ENCODE data around the gene CDH13.

Gene CDH13

DNA sequence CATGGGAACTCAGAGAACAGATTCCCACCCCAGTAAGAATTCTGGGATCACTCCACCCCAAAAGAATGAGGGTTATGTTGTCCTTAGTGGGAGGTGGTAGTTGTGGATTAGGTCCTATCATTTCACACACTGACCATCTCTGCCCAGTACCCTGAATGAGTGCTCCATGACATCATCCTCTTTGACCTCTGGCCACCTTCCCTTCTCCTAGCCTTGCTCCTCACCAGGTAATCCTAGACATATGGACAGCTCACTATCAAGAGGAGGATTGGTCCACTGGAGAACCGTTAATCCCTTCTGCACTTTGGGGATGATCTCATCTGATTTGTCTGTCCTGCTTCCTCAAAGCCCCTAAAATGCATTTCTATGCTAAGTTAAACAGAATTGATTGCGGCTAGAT, 642.8 kb downstream of the CDH13 start:
- no peak for DNase-seq

DNA sequence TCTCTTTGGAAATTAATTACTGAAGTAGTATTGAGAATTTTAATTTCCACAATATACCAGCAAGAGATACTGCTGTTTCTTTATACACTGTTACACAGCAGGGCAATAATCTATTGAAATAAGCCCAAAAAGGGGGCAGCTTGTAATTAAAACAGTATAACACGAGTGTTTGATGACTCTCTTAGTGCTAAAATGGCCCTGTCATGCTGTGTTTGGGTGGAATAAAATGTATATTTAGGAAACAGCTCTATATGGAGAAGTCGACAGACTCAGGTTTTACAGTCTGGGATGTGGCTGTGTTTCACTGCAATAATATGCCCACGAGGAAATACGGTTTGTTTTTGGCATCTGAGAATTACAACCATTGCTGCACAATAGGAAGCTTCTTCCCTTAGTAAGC, 643.3 kb downstream of the CDH13 start:
- DNase-seq, result no peak

DNA sequence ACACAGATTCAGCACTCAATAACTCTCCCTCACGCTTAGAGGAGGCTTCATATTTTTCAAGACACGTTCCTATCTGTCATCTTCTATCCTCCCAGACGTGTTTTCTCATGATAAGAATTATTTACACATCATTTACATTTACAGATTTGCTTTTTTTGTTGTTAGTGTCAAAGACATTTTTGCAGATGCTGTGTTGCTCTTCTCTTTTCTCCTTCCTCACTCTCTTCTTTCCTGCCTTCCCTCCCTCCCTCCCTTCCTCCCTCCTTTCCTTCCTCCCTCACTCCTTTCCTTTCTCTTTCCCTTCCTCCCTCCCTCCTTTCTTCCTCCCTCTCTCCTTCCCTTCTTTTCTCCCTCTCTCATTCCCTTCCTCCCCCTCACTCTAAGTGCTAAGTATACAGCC, 643.9 kb downstream of the CDH13 start:
- DNase-seq, result no peak

DNA sequence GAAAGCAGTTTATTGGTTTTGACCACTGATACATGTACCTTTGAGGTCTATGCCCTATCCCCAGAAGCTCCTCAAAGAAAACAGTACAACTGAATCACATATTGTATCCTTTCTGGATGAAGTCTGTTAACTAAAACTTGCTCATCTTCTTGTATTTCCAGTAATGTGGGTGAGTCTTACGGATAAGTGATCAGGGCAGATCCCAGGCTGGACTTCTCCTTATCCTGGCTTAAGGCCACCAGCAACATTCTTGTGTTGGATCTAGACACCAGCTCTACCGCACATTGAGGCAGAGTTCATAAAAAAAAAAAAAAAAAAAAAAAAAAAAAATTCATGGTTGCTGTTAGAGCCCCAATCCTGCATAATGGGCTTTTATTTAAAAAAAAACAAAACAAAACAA, 644.4 kb downstream of the CDH13 start:
- DNase-seq, result no peak

DNA sequence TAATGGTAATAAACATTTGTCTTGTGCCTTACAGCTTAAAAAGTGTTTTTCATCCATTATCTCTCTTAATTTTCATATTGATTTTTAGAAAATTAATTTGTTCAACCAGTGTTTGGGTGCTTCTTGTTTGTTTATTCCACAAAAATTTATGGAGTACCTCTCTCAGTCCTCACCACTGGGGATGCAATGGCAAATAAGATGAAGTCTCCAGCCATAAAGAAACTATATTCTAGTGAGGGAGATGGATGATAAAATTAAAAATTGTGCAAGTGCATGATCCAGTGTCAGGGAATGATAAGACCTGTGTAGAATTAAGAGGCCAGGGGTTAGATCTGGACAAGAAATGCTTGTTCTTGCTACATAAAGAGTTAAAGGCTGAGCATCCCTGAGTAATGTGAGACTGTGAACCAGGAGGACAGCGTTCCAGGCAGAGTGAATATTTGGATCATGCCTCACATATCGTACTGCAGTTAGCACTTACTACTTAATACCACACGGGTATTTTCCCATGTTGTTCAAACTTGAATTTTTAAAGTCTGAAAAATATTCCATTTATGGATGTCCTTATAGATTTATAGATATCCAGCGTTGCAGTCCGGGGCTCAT, 645.3 kb downstream of the CDH13 start:
- no peak for DNase-seq

DNA sequence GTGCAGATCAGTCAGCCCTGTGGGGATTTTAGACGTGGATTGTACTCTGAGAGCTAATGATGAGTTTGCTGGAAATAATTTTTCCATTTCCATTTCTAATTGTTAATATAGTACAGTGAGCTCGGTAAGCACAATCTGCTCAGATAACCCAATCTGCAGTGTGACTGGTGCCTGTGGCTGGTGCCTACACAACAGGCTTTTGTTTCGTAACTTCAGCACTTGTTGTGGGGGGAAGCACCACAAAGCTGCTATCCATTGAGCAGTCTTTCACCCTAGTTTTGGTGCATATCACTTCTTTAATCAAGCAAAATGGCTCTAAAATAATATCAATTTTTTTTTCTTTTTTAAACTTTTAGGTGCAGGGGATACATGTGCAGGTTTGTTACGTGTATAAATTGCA, 646.1 kb downstream of the CDH13 start:
- no peak for DNase-seq

DNA sequence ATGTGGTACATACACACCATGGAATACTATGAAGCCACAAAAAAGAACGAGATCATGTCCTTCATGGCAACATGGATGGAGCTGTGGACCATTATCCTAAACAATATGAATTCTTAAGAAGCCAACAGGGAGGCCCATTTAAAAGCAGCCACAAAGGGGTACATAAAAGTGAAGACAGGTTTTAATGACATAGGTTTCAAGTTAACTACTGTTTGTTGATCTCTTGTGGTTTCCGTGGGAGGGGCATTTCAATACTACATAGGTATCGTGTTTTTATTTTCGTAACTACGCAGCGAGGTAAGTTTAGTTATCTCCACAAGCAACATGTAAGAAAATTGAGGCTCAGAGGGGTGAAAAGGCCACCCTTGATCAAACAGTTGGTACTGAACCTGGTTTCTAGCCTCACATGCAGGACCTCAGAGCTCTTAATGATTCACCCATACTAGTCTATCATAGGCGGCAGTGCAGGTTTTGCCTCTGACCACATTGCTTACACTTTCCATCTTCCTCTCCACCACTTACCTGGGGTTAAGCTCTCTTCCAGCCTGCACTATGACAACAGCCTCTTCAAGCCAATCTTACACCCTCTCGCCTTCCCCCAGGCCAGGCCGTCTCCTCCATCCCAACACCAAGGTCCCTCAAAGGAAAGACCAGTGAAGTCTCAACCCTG, 646.9 kb downstream of the CDH13 start:
- no peak for DNase-seq

DNA sequence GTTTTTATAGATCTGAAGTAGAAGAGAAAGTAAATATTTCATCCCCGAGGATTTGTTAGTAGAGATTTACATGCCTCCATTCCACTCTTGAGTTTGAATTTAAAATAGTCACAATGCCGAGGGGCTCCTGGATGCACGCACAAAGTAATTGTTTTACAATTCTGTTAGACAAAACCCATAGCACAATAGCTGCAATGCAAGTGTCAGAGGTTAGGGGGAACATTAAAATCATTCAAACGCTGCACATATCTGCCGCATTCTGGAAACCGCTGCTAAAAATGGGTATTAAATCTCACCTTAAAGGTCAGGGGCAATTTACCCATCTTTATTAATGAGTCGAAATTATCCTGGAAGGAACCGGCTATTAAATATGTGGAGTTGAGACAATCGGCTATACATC, 652.5 kb downstream of the CDH13 start:
- no peak for DNase-seq

DNA sequence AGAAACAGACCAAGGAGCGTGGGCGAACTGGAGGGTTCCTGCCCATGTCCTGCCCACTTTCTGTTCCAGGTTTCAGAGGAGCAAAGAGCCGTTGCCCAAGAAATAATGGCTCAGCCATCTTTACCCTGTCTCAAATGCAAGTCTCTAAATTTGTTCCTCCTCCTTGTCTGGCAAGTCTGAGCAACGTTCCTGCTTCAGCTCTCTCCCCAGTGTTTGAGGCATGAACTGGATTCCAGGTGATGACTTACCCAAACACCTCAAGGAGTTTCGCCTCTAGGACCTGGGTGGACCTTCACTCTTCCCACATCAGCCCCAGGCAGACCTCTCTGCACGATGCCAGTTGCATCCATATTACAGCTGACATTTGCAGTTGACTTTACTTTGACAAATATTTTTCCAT, 659.2 kb downstream of the CDH13 start:
- no peak for DNase-seq

DNA sequence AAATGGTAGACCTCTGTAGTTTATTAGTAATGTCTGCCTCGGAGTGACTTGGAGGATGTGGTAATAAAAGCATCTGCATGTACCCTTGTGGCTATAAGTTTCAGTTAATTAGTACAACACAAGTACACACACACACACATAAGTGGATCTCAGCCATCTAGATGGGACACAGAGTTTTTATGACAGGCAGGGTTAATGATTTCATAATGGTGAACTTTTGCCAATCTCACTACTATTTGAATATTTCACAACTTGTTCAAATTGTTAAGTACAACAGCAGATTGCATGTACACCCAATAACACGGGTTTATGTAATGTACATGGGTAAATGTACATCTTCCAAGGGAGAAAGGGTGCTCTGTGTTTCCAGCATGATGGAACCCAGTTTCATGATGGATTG, 669.7 kb downstream of the CDH13 start:
- DNase-seq, result no peak

DNA sequence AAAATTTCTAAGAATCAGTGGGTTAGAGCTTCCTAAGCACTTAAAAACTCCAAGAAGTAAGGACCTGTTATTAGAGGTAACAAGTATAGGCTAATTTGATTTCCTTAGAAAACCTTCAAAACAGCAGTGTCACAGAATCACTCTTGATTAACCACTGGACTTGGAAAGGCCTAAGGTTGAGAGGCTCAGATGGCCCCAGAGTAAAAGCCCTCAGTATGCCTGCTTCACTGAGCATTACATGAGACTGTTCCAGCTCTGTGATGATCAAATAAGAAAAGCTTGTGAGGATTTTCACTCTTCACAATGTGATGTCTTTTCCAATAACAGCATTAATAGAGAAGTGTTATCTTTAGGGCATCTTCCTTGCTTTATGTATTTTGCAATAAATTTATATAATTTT, 671.8 kb downstream of the CDH13 start:
- DNase-seq, result no peak

DNA sequence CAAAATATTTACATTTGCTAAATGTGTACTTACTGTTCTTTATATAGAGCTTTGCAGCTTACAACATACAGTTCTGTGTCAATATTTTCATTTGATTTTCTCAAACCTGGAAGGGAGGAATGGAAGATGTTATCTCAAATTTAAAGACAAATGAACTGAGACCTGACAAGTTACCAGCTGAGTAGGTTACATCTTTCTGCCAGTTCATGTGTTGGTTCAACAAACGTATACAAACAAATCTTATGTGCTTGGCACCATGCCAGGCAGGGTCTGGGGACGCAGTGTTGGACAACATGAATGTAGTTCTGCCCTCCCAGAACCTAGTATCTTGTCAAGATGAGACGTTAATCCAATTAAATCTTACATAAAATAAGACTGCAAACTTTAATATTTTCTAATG, 673.6 kb downstream of the CDH13 start:
- no peak for DNase-seq

DNA sequence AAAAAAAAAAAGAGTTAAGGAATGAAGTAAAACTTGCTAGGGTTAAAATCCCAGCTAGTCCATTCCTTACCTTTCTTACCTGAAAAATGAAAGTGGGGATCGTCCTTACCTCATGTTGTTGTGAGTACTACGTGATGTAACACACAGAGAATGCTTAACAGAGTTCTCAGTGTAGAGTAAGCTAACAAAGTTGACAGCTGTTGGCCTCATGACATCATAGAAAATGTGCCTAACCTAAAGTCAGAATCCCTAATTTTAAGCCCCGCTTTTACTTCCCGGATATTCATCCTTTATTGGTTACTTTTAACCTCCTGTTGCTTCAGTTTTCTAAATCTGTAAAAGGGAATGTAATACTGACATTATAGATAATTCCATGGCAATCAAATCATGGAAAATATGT, 675.2 kb downstream of the CDH13 start:
- no peak for DNase-seq

DNA sequence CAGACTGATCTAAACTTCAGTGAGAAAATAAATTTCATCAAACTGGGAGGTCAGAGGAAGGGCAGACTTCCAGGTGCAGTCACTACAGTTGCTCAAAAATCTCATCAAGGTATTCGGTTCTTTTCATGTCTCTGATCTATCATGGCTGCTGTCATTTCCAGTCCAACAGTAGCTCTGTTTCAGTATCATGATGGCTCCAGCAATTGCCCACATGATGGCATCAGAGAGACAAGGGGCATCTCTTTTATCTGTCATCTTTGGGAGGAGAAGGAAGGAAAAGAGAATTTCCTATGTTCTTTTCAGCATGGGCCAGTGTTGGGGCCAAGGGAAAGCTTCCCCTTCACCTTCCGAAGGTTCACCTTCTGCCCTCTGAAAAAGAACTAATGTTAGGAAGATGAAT, 676.1 kb downstream of the CDH13 start:
- DNase-seq, result no peak

DNA sequence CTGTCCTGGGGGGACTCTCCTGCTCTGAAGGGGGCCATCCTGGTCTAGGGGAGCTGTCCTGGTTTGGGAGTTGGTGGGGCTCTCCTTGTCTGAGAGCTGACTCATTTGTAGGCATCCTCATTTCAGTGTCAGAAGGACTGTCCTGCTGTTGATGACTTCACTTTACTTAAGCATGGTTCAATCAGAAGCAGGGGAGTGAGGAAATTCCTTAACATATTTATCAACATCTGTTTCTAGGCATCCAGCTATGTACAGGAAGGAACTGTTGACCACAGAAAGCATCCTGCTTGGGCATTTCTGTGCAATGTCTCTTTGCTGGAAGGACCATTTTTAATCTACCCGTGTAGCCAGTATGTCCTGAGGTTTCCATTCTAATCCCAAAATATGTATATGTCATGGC, 678.3 kb downstream of the CDH13 start:
- DNase-seq, result no peak

DNA sequence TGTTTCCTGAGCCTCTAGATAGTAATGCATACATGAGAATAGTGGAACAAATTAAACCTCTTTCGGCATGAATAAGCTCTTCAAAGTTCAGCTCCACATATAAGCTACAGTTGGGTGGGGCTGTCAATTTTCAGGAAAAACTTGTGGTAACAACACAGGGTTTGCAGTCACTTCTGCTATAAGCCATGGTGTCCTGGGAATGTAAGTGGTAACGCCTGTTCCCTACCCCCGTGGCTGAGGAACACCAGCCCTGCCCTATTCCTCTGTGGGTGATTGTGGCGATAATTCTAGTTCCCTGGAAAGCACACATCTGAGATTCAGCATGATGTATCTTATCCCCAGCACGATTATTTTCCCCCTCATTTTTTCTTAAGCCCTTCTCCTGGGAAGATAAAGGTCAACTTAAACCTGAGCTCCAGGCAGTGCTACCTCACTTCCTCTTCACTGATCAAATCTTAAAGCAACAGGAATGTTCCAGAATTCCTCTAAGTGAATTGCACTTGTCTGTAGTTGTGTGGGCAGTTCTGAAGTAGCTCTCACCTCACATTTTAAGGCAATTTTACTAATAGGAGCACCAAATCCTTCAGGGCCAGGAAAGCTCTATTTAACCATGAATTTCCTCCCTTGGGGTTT, 680.3 kb downstream of the CDH13 start:
- no peak for DNase-seq

DNA sequence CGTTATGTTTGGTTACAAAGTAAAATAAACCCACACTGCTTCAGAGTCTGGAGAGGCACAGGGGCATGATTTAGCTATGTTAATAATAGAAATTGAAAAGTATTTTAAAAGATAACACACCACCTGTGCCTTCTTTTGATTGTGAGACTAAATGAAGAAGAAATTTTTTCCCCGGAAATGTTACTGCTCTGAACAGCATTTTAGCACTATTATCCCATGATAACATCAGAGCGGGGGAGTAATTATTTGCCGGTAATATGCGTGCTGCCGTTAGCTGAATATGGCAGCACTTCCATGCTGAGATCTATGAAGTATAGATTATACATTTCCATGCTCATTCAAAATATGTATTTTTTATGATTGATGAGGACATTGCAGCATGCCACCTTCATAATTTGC, 680.8 kb downstream of the CDH13 start:
- no peak for DNase-seq

DNA sequence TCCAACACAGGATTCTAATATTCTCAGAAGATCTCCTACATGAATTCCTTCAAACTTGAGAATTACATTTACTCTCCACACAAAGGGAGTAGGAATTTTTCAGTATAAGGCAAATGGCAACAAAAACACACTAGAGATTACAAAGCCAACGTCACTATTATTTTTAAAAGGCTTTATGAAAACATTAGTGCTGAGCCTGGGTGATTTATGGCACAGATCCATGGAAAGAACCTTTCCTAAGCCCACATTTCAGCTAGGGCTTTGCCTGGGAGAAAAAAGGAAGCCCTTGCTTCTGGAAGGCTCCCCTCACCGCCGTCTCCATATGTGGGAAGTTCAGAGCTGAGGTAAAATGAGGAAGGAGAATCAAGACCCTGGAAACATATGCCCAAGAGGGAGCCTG, 681.6 kb downstream of the CDH13 start:
- no peak for DNase-seq

DNA sequence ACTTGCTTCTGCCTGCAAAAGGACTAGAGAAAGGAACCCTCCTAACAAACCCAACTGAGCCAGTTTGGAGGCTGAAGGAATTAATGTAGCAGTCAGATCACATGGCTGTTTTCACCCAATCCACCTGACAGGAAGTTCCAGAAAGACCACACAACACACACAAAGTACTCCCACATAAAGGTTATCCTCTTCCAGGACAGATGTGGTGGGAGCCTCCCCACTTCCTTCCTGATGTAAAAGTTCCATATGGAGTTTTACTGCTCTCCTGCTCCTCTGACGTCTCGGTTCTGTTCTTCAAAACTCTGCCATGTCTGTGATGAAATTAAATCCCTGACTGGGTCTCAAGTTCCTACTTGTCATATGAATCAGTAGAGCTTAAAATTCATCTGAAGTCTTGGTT, 684.0 kb downstream of the CDH13 start:
- no peak for DNase-seq

DNA sequence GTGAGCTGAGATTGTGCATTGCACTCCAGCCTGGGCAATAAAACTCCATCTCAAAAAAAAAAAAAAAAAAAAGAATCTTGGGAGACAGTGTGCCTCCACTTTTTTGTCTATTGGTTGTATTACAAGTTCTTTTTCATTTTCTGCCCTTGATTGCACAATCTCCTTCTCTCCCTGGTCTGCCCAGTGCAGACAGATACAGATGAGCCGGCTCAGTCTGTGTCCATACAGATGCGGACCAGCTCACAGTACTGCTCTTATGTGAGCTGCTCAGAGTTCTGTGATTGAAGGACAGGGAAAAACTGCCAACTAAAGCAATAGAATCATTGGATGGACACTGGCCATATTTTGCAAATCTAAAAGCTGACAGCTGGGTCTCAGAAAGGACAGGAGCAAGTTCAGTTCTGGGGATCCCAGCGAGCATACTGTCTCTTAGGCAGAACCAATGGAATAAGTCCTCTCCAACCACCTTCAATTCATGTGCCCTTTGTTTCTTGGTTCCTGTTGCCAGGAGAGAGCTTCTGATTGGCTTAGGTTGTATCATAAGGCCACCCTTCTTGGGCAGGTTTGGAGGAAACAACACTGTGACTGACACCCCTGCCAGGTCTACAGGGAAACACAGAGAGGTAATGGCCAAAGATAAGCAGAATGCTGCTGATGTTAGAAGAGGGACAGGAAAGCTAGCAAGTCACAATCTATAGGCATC, 685.4 kb downstream of the CDH13 start:
- no peak for DNase-seq

DNA sequence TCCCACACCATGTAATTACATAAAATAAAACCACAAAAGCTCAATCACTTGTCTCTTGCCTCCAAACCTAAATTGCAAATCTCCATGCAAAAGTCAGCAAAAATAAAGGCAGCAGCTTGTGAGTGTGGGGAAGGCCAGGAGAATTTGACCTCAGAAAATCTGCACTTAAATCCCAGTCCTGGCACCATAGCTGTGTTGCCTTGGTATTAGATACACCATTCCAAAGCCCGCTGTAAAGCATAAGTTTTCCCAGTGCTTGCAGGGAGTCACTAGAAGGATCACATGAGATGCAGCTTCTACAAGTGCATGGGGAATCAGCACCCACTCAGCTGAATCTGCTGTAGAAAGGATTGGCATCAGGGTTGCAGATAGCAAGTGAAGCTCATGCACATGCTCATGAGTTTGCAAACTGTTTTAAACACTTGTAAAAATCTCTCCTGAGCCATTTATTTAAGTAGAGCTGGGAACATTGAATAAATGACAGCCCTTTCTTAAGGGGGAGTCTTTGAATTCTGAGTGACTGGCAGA, 686.0 kb downstream of the CDH13 start:
- DNase-seq, result no peak

DNA sequence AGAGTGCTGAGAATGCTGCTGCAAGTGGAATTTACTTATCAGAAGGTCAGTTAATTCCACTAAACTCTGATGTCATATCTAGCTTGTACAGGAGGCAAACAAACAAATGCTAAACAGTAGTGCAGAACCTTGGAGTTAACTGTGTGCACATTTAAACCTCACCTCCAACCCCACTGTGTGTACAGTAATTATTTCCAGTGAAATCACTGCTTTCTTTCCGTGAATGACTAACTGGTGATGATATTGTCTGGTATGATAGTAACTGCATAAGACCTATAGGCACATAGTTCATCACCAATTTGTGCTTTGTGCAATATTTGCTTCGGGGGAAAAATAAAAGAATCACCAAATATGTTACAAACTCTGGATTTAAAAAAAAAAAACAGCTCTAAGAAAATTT, 688.5 kb downstream of the CDH13 start:
- DNase-seq, result no peak

DNA sequence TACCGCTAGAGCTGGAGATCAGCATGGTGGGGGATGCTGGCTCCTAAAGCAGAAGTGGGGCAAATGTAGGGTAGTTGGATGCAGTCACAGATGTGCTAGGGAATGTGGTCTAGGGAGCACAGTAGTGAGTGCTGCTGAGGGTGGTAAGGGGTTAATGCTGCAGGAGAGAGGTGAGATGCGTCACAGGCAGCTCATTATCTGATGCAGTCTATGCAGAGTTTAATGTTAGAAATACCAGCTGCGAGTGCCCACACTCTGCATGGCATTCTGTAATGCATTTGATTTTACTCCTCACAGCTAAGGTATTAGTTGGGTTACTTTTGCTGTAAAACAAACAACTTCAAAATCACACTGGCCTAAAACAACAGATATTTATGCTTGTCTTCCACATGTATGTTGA, 689.7 kb downstream of the CDH13 start:
- no peak for DNase-seq

DNA sequence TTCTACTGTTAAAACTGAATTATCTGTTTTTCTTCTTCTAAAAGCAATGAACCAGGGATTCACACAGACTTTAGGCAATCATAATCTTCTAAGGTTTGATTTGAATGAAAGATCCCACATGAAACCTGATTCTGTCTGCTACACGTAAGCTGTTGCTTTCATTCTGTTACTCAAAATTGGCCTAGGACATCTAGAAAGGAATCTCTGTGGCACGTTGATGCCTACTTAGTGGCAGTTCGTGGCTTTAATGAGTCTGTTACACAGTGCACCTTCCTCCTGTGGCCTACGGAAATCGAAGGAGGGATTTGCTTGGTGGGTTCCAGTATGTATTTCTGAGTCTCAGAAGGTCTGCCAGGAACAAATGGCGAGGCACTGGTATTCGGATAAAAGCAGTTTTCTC, 691.6 kb downstream of the CDH13 start:
- no peak for DNase-seq

Measured in NCI-H774 (cell line).